DOHH2 (cell line): ENCODE measurements around the gene PDE8A.

Experiments used
- H3F3A ChIP-seq: fragments of 200-600 bp; sonication (generic), shearing (Covaris generic); 2 replicates; pipeline ENCODE4 v1.6.0; 2016; ENCODE audit warnings: antibody characterized with exemption, mild to moderate bottlenecking; ENCODE audit not compliant: control insufficient read depth, insufficient read depth
- H3K27ac ChIP-seq: fragments of 200-600 bp; sonication (generic); 2 replicates; pipeline ENCODE4 v1.5.1; 2014; ENCODE audit warnings: low read depth, mild to moderate bottlenecking, low read length, moderate library complexity
- H3K27me3 ChIP-seq: fragments of 200-600 bp; sonication (generic); 2 replicates; pipeline ENCODE4 v1.6.1; 2014; ENCODE audit warnings: mild to moderate bottlenecking, low read length, mixed read lengths; ENCODE audit not compliant: control insufficient read depth
- H3K36me3 ChIP-seq: fragments of 200-600 bp; sonication (generic); 2 replicates; pipeline ENCODE4 v1.6.1; 2014; ENCODE audit warnings: mild to moderate bottlenecking, low read length, moderate library complexity, mixed read lengths; ENCODE audit not compliant: control insufficient read depth
- H3K4me1 ChIP-seq: fragments of 200-600 bp; sonication (generic); 2 replicates; pipeline ENCODE4 v1.6.1; 2014; ENCODE audit warnings: mild to moderate bottlenecking, low read length, mixed read lengths; ENCODE audit not compliant: control insufficient read depth
- H3K4me2 ChIP-seq: fragments of 200-600 bp; sonication (generic); 2 replicates; pipeline ENCODE4 v1.6.0; 2014; ENCODE audit warnings: mild to moderate bottlenecking, low read length, moderate library complexity
- H3K4me3 ChIP-seq: fragments of 200-600 bp; sonication (generic); 2 replicates; pipeline ENCODE4 v1.5.1; 2014; ENCODE audit warnings: mild to moderate bottlenecking, low read length, mixed read lengths
- H3K79me2 ChIP-seq: fragments of 200-600 bp; sonication (generic); 2 replicates; pipeline ENCODE4 v1.6.1; 2014; ENCODE audit warnings: mild to moderate bottlenecking, low read length, mixed read lengths; ENCODE audit not compliant: control insufficient read depth
- H3K9me2 ChIP-seq: fragments of 200-600 bp; sonication (generic); replicated peaks from 2 replicates; pipeline ENCODE4 v1.6.1; 2014; ENCODE audit warnings: mild to moderate bottlenecking, low read length, mixed read lengths; ENCODE audit not compliant: control insufficient read depth
- H3K9me3 ChIP-seq: fragments of 200-600 bp; sonication (generic); 2 replicates; pipeline ENCODE4 v1.6.1; 2014; ENCODE audit warnings: antibody characterized with exemption, low read length, mixed read lengths; ENCODE audit not compliant: control insufficient read depth, insufficient read depth
- H4K20me1 ChIP-seq: fragments of 200-600 bp; sonication (generic); 2 replicates; pipeline ENCODE4 v1.6.0; 2014; ENCODE audit warnings: low read depth, mild to moderate bottlenecking, antibody characterized with exemption, low read length, moderate library complexity; ENCODE audit not compliant: control insufficient read depth, insufficient read depth
- CTCF ChIP-seq: fragments of 200-600 bp; sonication (generic); IDR thresholded peaks from one replicate; pipeline ENCODE4 v1.5.1; 2014; ENCODE audit warnings: antibody characterized with exemption, mild to moderate bottlenecking, low read depth, low read length; ENCODE audit not compliant: poor library complexity, severe bottlenecking
- EZH2phosphoT487 ChIP-seq: fragments of 200-600 bp; sonication (generic); IDR thresholded peaks from 2 replicates; pipeline ENCODE4 v1.6.1; 2017; ENCODE audit warnings: borderline replicate concordance, mild to moderate bottlenecking, antibody characterized with exemption, low read length, moderate library complexity, mixed read lengths

Gene PDE8A

DNA sequence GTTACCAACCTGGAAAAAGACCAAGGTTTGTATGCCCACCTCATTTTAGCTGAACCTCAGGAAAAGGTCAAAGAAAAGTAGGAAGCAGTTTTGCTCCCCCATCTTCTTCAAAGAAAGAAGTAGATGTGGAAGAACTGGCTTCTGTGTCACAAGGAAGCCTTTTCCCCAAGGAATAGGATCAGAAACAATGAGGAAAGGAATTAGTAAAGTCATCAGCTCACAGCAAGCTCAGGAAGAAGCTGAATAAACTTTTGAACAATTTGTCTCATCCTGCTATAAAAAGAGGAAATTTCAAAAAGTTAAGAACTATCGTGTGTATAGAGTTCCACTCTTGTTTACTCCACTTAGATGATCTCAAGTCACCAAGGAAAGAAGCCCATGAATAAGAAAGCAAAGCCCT, 174.2 kb downstream of the PDE8A start:
- no peaks in the 10 kb centered on the region for H3K36me3 ChIP-seq
- H3K9me2 ChIP-seq = no peaks in the 10 kb centered on the region
- H3K27me3 ChIP-seq = peaks cover 10% of the 10 kb centered on the region; the same call in 1 of the 2 replicates
- no peaks in the 10 kb centered on the region for H3K79me2 ChIP-seq
- no peak overlapping the region for H3K4me3 ChIP-seq
- H4K20me1 ChIP-seq = no peaks in the 10 kb centered on the region
- no peaks in the 10 kb centered on the region for H3F3A ChIP-seq
- no peak overlapping the region for H3K27ac ChIP-seq
- H3K4me1 ChIP-seq = no peaks in the 10 kb centered on the region
- no peaks in the 10 kb centered on the region for H3K9me3 ChIP-seq
- no peak overlapping the region for H3K4me2 ChIP-seq
- TF ChIP-seq EZH2phosphoT487 (no peak), CTCF (no peak)

DNA sequence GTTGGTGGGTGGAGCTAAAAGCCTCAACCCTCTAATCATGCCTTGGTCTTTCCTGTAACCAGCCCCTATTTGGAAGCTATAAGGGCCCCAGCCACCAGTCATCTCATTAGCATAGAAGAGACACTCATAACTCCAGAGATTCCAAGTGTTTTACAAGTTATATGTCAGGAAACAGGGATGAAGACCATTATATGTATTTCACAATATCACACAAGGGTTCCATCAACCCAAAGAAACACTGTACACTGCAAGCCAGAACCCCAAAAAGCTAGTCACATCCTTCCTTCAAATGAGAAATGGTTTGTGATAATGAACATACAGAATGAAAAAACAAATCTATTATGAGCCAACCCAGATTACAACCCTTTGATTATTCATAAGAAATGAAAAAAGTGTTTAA, 175.7 kb downstream of the PDE8A start:
- TF ChIP-seq CTCF = no peak
- TF ChIP-seq EZH2phosphoT487 = no peak
- Histone ChIP-seq H3K4me2 (no peak overlapping the region), H3K4me1 (no peaks in the 10 kb centered on the region), H3K36me3 (no peaks in the 10 kb centered on the region), H3F3A (no peaks in the 10 kb centered on the region), H3K27me3 (peaks cover 10% of the 10 kb centered on the region; the same call in 1 of the 2 replicates), H4K20me1 (no peaks in the 10 kb centered on the region), H3K4me3 (no peak overlapping the region), H3K9me3 (0 out of 2 replicates have a peak, but pooled peaks cover 2% of the 10 kb centered on the region), H3K9me2 (no peaks in the 10 kb centered on the region), H3K27ac (no peak overlapping the region), H3K79me2 (no peaks in the 10 kb centered on the region)

- Histone ChIP-seq H3K27me3 (peaks cover 2% of the 10 kb centered on the region; the same call in 1 of the 2 replicates), H4K20me1 (no peaks in the 10 kb centered on the region), H3K9me2 (no peaks in the 10 kb centered on the region), H3K4me1 (no peaks in the 10 kb centered on the region), H3K4me2 (no peak overlapping the region), H3K79me2 (no peaks in the 10 kb centered on the region), H3K9me3 (0 out of 2 replicates have a peak, but pooled peaks cover 2% of the 10 kb centered on the region), H3K4me3 (no peak overlapping the region), H3K27ac (no peak overlapping the region), H3K36me3 (no peaks in the 10 kb centered on the region), H3F3A (no peaks in the 10 kb centered on the region)
- TF ChIP-seq EZH2phosphoT487 = no peak
- TF ChIP-seq CTCF = no peak
Observed at GRCh38 chr15:85162237-85162636, 180.6 kb downstream of the PDE8A start.
